ENCODE results near the gene STRBP. TPM values are rescaled to one million over a fixed set of nuclear protein-coding genes. Genes with fewer than 3 reads are reported as not detected.

STRBP gene
- total and polyA plus RNA-seq, 2 of the 8 experiments (the other 6 are each of a cell fraction or from before 2014, with no cell fraction given), result 29.7 to 105 TPM

DNA sequence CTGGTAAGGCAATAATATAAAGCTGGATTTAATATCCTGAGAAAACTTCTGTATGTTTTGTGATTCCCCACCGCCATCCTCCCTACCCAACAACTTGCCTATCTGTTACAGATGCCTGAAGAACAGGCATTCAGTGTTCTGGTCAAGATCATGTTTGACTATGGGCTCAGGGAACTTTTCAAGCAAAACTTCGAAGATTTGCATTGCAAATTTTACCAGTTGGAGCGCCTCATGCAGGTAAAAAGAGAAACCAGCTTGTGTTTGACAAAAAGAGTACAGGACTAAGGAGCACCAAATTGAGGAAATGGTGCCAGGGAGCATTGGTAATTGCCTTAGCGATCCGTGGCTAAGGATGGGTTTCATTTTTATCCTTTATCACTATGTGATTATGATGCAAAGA, 194.9 kb downstream of the STRBP start:
- Histone ChIP-seq H3K23ac (ENCODE audit: insufficient read length) (no peak overlapping the region), H3K79me1 (ENCODE audit: low read depth, low read length) (no peaks in the 10 kb centered on the region), H3K4me2 (ENCODE audit: insufficient read depth in 1 of 2, low read depth in 2 of 2, low read length in 2 of 2) (peak overlapping the region; percentile 32 to 63), H2AK5ac (ENCODE audit: low read depth, low read length) (no peak overlapping the region), H2BK15ac (ENCODE audit: low read length) (no peak overlapping the region), H3K4me3 (ENCODE audit: extremely low read depth in 1 of 4, insufficient read depth in 2 of 4, low read depth in 3 of 4, low read length in 4 of 4) (peak overlapping the region in 1 of 4 experiments; percentile 37; a peak in 1 of 8 replicates), H2BK5ac (ENCODE audit: low read depth, low read length) (no peak overlapping the region), H3K79me2 (ENCODE audit: control insufficient read depth in 1 of 2, insufficient read depth in 2 of 2, low read length in 2 of 2) (no peaks in the 10 kb centered on the region), H3K18ac (ENCODE audit: extremely low read depth, low read length) (no peak overlapping the region), H3K14ac (ENCODE audit: insufficient read length) (no peak overlapping the region), H3K56ac (replicated peaks; ENCODE audit: insufficient read length, low read depth, low read length) (no peak overlapping the region), H2BK20ac (ENCODE audit: low read length) (no peak overlapping the region), H3K9me3 (ENCODE audit: insufficient read depth in 2 of 2, low read depth in 1 of 2, low read length in 1 of 2) (no peaks in the 10 kb centered on the region), H3K23me2 (ENCODE audit: low read depth, low read length) (no peaks in the 10 kb centered on the region), H3K4ac (replicated peaks; ENCODE audit: insufficient read length, low read depth, low read length) (no peak overlapping the region), H3K4me1 (replicated peaks in 1 of 4; ENCODE audit: control insufficient read depth in 3 of 4, insufficient read depth in 4 of 4, low read length in 3 of 4) (peaks cover 6 to 27% (median 17%) of the 10 kb centered on the region in 4 experiments; a peak in 6 of 7 replicates), H2AFZ (ENCODE audit: low read length) (no peak overlapping the region), H3K9ac (replicated peaks in 1 of 4; ENCODE audit: extremely low read depth in 1 of 4, low read depth in 3 of 4, low read length in 3 of 4) (no peak overlapping the region), H4K8ac (ENCODE audit: extremely low read depth, insufficient read depth, low read length) (no peak overlapping the region), H4K20me1 (replicated peaks in 1 of 2; ENCODE audit: control insufficient read depth in 1 of 2, insufficient read depth in 2 of 2, low read length in 2 of 2) (no peaks in the 10 kb centered on the region), H2BK120ac (replicated peaks; ENCODE audit: low read depth, low read length) (no peak overlapping the region), H3K27me3 (replicated peaks in 1 of 4; ENCODE audit: control insufficient read depth in 3 of 4, extremely low read depth in 1 of 4, insufficient read depth in 3 of 4, low read length in 3 of 4) (no peaks in the 10 kb centered on the region), H3K27ac (ENCODE audit: low read depth, low read length) (no peak overlapping the region), H2BK12ac (ENCODE audit: low read depth, low read length) (no peak overlapping the region), H4K91ac (replicated peaks; ENCODE audit: insufficient read length, low read length) (no peak overlapping the region), H4K5ac (ENCODE audit: insufficient read length, low read depth, low read length) (no peak overlapping the region), H3K36me3 (ENCODE audit: control insufficient read depth in 2 of 4, insufficient read depth in 4 of 4, low read length in 3 of 4) (peaks cover 0 to 35% (median 4%) of the 10 kb centered on the region in 4 experiments; a peak in 4 of 8 replicates)
- TF ChIP-seq EP300 (IDR thresholded peaks at IDR 0.05; ENCODE audit: borderline replicate concordance in 1 of 2, low read depth in 2 of 2, low read length in 2 of 2), result no peak
- TF ChIP-seq POLR2A (IDR thresholded peaks at IDR 0.05; ENCODE audit: control extremely low read depth in 1 of 2, low read depth in 2 of 2, low read length in 2 of 2), result no peak
- TF ChIP-seq NRF1 (IDR thresholded peaks at IDR 0.05; ENCODE audit: low read depth, low read length), result no peak
- peak; percentile 81 for TF ChIP-seq POU5F1 (IDR thresholded peaks at IDR 0.05; ENCODE audit: low read depth, low read length)
- TF ChIP-seq SP1 (IDR thresholded peaks at IDR 0.05; ENCODE audit: low read depth, low read length), result 0 out of 2 replicates have a peak, but pooled peaks have one; percentile 17
- FAIRE-seq (peak; percentile 81), DNase-seq (ENCODE audit: low read depth in 1 of 2, low spot score in 2 of 2) (no peak)
- ChIA-PET POLR2A (ENCODE audit: partially characterized antibody) (interaction anchor here (0.8 to 1.5 kb wide), 5 partner anchors 9 to 168 kb away, joined by 3 to 5 read pairs (median 3); partner anchors contain the start of genes RABGAP1 and RC3H2), CTCF (ENCODE audit: partially characterized antibody) (interaction anchor here (0.8 to 1.3 kb wide), 4 partner anchors 24 to 277 kb away, joined by 3 to 4 read pairs (median 3); no protein-coding TSS in a partner anchor)
- 49% methylated on average over 5 of the region's 5 CpGs; no CpG with 5 or more reads in 1 of the 2 experiments for WGBS, 2 experiments (ENCODE audit: extremely low coverage in 1 of 2, insufficient coverage in 1 of 2, insufficient read length in 1 of 2, insufficient replicate concordance in 2 of 2, low coverage in 1 of 2, low lambda C conversion rate in 2 of 2, missing lambda C conversion rate in 1 of 2)

All from H1 (cell line).